ENCODE data around the gene FGF4. TPM values are rescaled to one million over a fixed set of nuclear protein-coding genes. Genes with fewer than 3 reads are reported as not detected.

Gene FGF4
- total RNA-seq, 2 donors from 2014 or later = not detected

DNA sequence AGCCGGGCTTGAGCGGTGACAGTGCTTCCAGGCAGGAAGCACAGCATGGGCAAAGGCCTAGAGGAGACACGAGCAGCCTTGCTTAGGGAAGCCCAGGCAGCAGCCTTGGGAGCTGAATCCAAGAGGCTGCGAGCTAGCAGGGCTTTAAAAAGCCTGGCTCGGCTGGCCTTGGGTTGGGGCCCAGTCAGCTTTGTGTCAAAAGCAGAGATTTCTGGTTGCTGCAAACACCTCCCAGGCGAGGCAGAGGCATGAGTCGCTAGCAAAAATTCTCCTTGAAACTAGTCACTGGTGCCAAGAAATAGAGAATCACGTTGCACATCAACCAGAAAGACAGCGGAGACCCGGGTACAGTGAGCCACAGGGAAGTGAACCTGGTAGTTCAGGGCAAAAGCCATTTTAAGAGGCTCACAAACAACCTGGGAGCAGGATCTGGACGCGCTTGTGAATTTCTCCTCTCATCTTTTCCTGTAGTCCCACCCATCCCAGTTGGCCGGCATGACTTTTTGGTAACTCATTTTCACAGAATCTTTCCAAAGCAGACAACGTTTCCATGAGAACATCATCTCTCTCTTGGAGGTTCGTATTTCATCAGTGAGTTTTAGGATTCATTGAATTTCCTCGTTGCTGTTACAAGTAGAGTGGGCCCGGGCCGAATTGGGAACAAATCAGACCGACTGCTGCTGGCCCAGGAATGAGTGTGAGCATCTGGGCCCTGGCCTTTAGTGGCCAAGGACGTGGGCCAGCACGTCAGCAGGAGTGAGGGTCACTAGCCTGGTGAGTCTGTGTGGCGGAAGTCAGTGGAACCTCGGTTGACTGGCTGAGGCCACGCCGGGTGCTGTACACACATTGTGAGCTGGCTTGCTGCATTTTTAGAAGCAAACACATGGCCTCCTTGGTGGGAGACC lies 16.4 kb upstream of the FGF4 start:
- no peaks in the 10 kb centered on the region for H3K9me3 ChIP-seq
- H3K27ac ChIP-seq = no peak overlapping the region
- H3K4me1 ChIP-seq = no peaks in the 10 kb centered on the region
- TF ChIP-seq, protein P1, sequence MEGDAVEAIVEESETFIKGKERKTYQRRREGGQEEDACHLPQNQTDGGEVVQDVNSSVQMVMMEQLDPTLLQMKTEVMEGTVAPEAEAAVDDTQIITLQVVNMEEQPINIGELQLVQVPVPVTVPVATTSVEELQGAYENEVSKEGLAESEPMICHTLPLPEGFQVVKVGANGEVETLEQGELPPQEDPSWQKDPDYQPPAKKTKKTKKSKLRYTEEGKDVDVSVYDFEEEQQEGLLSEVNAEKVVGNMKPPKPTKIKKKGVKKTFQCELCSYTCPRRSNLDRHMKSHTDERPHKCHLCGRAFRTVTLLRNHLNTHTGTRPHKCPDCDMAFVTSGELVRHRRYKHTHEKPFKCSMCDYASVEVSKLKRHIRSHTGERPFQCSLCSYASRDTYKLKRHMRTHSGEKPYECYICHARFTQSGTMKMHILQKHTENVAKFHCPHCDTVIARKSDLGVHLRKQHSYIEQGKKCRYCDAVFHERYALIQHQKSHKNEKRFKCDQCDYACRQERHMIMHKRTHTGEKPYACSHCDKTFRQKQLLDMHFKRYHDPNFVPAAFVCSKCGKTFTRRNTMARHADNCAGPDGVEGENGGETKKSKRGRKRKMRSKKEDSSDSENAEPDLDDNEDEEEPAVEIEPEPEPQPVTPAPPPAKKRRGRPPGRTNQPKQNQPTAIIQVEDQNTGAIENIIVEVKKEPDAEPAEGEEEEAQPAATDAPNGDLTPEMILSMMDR (IDR thresholded peaks at IDR 0.05) = no peak
- H3K36me3 ChIP-seq = no peaks in the 10 kb centered on the region
- no peak overlapping the region for H3K4me3 ChIP-seq
- H3K27me3 ChIP-seq = no peaks in the 10 kb centered on the region
- no peak for DNase-seq (ENCODE audit: low spot score)

DNA sequence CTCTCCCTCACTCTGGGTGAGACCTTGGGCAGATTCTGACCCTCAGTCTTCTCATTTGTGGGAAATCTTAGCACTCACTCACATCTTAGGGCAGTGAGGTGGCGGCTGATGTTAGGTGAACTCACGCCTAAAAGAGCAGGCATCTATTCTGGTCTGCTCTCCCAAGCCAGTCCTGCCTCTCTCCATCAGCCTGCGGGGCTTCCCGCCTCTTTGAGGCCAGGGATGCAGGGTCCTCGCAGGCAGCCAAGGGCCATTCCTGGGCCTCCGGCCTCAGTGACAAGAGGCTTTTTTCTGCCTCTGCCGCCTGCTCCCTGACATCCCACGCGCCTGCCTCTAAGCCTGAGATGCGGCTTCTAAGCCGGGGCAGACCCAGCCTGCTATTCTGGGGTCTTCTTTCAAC lies 13.8 kb upstream of the FGF4 start:
- no peaks in the 10 kb centered on the region for H3K36me3 ChIP-seq
- no peak for DNase-seq (ENCODE audit: low spot score)
- no peak overlapping the region for H3K27ac ChIP-seq
- no peaks in the 10 kb centered on the region for H3K27me3 ChIP-seq
- H3K4me1 ChIP-seq = no peaks in the 10 kb centered on the region
- H3K9me3 ChIP-seq = no peaks in the 10 kb centered on the region
- TF ChIP-seq, protein P1 (IDR thresholded peaks at IDR 0.05) = no peak
- H3K4me3 ChIP-seq = no peak overlapping the region

DNA sequence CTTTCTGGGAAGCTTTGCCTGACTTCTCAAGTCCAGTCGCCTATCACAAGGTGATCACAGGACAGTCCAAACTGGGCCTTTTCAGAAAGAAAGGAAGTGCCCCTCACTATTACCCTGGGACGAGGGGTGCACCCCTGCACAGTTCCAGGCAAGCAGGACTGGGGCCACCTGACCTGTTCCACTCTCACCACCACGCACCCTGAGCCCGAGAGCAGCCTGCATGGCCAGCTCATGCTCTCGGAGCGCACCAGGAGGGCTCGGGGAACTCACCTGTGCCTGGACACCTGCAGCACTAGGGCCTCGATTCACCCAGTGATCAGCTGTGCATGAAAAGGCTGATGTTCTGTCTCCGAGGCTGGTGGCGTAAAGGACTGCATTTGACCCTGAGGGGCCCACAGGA lies 12.8 kb upstream of the FGF4 start:
- H3K27me3 ChIP-seq = no peaks in the 10 kb centered on the region
- TF ChIP-seq, protein P1 (IDR thresholded peaks at IDR 0.05) = no peak
- H3K36me3 ChIP-seq = no peaks in the 10 kb centered on the region
- no peaks in the 10 kb centered on the region for H3K4me1 ChIP-seq
- H3K9me3 ChIP-seq = no peaks in the 10 kb centered on the region
- H3K4me3 ChIP-seq = no peak overlapping the region
- DNase-seq (ENCODE audit: low spot score) = no peak
- H3K27ac ChIP-seq = no peak overlapping the region

DNA sequence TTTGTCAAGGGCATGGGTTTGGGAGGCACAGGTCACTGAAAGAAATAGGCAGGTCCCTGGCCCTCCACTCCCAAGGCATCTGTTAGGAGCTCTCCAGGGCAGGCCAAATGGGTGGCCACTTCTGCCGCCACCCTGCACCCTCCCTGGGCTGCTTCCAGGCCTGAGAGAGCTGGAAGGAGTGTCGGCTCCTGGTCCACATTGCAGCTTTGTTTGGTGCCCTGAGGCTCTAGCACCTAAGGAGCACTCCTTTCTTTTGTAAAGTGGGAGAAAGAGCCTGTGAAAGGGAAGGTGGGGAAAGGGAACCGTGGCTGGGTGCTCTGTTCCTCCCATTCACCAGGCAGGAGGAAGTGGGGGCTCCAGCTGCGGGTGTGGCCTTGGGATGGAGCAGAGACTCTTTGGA lies 12.3 kb upstream of the FGF4 start:
- Histone ChIP-seq H3K4me3 (no peak overlapping the region), H3K9me3 (no peaks in the 10 kb centered on the region), H3K27ac (no peak overlapping the region), H3K36me3 (no peaks in the 10 kb centered on the region), H3K27me3 (no peaks in the 10 kb centered on the region), H3K4me1 (no peaks in the 10 kb centered on the region)
- TF ChIP-seq, protein P1 (IDR thresholded peaks at IDR 0.05) = no peak
- DNase-seq (ENCODE audit: low spot score) = no peak

DNA sequence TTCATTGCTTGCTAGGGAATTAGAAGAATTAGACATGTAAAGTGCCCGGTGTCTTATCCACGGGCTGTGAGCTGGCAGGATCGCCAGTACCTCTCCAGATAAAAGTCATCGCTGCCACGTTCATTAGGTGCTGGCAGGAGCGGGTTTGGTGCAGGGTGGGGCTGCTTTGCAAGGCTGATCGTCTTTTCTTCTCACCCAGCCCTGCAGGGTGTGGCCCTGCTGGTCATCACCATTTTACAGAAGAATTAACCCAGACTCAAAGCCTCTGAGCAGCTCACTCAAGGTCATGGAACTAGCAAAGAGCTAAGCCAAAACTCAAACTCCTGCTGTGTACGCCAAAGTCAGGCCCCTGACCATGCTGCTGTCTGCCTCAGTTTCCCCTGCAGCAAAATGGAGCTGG lies 6.1 kb upstream of the FGF4 start:
- no peak overlapping the region for H3K27ac ChIP-seq
- no peak overlapping the region for H3K4me3 ChIP-seq
- H3K36me3 ChIP-seq = no peaks in the 10 kb centered on the region
- H3K9me3 ChIP-seq = no peaks in the 10 kb centered on the region
- no peak for DNase-seq (ENCODE audit: low spot score)
- no peaks in the 10 kb centered on the region for H3K4me1 ChIP-seq
- TF ChIP-seq, protein P1 (IDR thresholded peaks at IDR 0.05) = no peak
- H3K27me3 ChIP-seq = no peaks in the 10 kb centered on the region
